ENCODE measurements around the gene KRT39. TPM values are rescaled to one million over a fixed set of nuclear protein-coding genes. Genes with fewer than 3 reads are reported as not detected.
"Not testable (repeated sequence)": the region's sequence is repeated elsewhere in the genome, so short reads cannot be mapped to it uniquely, and the experiment has no call there.

The KRT39 gene
- not detected for polyA plus RNA-seq

DNA sequence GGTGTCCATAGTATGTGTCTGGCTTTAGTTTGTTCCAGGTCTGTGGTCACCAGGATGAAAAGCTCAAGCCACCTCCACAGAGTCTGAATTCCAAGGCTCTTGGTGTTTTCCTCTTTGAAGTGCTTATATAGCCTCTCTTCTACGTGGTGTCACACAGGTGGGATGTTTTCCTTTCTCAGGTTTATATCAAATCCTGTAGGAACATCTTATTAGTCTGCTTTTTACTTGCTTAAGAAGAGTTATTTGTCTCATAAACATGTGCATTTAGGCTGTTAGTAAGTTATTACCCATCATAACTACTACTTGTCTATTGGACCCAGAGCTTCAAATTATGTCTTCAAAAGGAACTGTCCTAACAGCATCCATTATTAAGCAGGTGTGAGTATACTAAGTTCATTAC is at the start of gene KRT39:
Gene KRT39 (minus strand): TSS at position 101 of the 400 bp plus-strand sequence. CDS start 92 bp downstream, at position 9.
- Mint-ChIP-seq H3K27ac (no peak within 1 kb of the TSS), H3K4me3 (no peak within 1 kb of the TSS), H3K27me3 (ENCODE audit: low read depth in 3 of 3) (peaks cover 4 to 15% (median 4%) of the 10 kb centered on the region in 3 donors), H3K9me3 (peaks cover 0 to 2% (median 0%) of the 10 kb centered on the region in 6 donors), H3K36me3 (no peaks in the 10 kb centered on the region), H3K4me1 (no peaks in the 10 kb centered on the region)
- DNase-seq = no peak

DNA sequence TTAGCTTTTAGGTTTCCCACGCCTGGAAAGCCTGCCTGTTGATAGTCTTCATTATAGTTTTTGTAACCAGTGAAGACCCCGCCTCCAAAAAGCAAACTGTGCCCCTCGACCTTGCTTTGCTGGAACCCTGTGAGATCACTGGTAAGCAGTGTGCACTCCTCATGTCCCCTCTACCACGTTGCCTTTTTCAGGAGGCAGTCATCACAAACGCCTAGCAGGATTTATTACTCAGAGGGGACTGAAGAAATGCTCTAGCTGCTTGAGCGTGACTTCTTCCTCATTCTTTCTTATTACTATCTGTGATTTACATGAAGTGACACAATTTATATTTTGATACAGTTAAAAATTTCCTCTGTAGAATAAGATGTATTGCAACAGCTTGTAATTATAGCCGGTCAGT is 48.7 kb upstream of the KRT39 start:
- H3K4me1 Mint-ChIP-seq = no peaks in the 10 kb centered on the region
- H3K4me3 Mint-ChIP-seq = no peak overlapping the region
- H3K9me3 Mint-ChIP-seq = no peaks in the 10 kb centered on the region
- H3K27me3 Mint-ChIP-seq (ENCODE audit: low read depth in 3 of 3) = peaks cover 0 to 13% (median 1%) of the 10 kb centered on the region in 3 donors
- H3K27ac Mint-ChIP-seq = no peak overlapping the region
- no peaks in the 10 kb centered on the region for H3K36me3 Mint-ChIP-seq
- no peak for DNase-seq

DNA sequence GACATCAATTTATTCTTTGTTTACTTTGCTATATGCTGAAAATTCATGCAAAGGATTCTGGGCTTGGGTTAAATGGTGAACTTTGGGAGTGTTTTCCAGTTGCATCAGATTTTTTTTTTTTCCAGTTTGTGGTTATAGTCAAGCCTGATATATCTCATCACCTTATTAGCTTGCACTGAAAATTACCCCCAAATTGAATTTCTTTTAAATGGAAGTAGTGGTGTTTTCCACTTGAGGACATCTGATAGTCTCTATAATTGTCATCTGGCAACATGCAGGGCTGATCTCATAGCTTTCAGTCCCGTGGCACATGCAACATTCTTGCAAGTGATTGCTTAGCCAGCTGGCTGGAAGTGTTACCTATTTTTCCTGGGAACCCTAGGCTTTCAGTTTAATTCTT is 46.9 kb upstream of the KRT39 start:
- Mint-ChIP-seq H3K27ac (no peak overlapping the region), H3K27me3 (ENCODE audit: low read depth in 3 of 3) (peaks cover 0 to 13% (median 1%) of the 10 kb centered on the region in 3 donors), H3K36me3 (no peaks in the 10 kb centered on the region), H3K4me1 (no peaks in the 10 kb centered on the region), H3K4me3 (no peak overlapping the region), H3K9me3 (no peaks in the 10 kb centered on the region)
- DNase-seq = no peak

DNA sequence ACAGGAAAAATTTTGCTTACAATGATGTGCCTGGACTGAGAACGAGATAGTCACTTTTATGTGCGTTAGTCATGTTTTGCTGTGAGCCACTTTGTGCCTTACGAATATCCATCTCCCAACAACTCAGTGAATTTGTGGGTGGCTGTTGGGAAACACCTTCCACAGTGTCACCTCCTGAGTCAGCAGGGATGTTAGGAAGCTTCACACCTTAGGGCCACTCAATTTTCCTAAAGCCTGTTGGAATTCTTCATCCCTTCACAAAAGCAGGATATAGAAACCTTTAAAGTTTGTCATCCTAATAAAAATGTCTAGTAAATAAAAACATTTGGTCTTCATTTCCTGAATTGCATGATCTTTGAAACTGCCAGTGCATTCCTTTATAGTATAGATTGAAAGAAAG is 46.4 kb upstream of the KRT39 start:
- Mint-ChIP-seq H3K9me3 (no peaks in the 10 kb centered on the region), H3K36me3 (no peaks in the 10 kb centered on the region), H3K27ac (no peak overlapping the region), H3K27me3 (ENCODE audit: low read depth in 3 of 3) (peaks cover 0 to 13% (median 1%) of the 10 kb centered on the region in 3 donors), H3K4me3 (no peak overlapping the region), H3K4me1 (no peaks in the 10 kb centered on the region)
- DNase-seq = no peak

DNA sequence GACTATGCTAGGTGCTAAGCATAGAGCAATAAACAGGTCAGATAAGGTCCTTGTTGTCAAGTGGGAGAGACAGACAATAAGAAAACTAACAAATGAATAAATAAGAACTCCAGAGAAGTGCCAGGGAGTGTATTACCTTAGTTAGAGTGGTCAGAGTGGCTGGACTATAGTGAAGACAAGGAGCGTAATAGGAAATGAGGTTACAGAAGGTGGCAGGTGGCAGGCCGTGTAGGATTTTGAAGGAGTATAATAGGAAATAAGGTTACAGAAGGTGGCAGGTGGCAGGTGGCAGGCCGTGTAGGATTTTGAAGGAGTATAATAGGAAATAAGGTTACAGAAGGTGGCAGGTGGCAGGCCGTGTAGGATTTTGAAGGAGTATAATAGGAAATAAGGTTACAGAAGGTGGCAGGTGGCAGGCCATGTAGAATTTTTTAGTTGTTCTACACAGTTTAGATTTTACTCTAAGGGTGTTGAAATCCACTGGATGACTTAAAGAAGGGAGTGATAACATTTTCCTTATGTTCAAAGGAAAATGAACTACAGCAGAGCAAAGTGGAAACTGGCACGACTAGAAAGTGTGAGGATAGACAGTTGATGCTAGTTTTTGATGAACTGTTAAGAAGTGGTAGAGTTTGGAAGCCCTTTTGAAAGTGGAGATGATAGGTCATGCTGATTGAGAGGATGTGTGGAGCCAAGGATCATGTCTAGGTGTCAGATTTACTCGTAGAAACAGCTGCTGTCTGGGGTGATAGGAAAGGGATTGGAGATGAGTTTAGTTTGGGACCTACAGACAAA is 45.8 kb upstream of the KRT39 start:
- Mint-ChIP-seq H3K9me3 (no peaks in the 10 kb centered on the region), H3K4me1 (no peaks in the 10 kb centered on the region), H3K27ac (no peak overlapping the region), H3K27me3 (ENCODE audit: low read depth in 3 of 3) (peaks cover 0 to 13% (median 1%) of the 10 kb centered on the region in 3 donors), H3K36me3 (no peaks in the 10 kb centered on the region), H3K4me3 (no peak overlapping the region)
- DNase-seq = no peak

DNA sequence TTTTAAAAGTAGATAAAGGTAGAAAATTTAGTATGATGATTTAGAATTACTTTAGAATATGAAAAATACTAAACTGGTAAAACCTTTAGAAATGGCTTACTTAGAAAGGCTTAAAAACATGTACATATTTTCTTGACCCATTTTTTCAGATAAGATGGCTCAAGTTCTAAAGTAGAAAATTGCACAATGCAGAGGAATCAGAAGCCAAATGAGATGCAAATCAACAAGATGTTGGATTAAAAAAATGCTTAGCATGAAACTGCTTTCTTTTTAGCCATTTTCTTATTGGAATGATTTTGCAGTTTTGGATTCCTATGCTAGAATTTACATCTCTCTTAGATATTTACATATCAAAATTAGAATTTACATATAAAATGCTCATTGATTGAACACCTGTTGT is 43.7 kb upstream of the KRT39 start:
- no peak for DNase-seq
- Mint-ChIP-seq H3K36me3 (no peaks in the 10 kb centered on the region), H3K27me3 (ENCODE audit: low read depth in 3 of 3) (peaks cover 0 to 7% (median 2%) of the 10 kb centered on the region in 3 donors), H3K4me3 (no peak overlapping the region), H3K27ac (no peak overlapping the region), H3K9me3 (no peaks in the 10 kb centered on the region), H3K4me1 (no peaks in the 10 kb centered on the region)

DNA sequence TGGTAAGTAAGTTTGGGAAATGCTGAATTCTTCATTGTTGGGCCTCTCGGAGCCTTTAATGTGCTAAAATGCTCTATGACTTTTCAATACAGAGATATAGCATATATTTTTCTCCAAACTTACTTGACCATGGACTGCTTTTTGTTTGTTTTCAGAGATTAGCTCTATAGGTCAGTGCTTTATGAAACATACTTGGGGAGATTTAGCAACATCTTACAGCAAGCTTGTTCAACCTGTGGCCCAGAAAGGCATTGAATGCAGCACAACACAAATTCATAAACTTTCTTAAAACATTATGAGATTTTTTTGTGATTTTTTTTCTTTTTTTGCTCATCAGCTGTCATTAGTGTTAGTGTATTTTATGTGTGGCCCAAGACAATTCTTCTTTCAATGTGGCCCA is 43.2 kb upstream of the KRT39 start:
- peaks cover 0 to 5% (median 2%) of the 10 kb centered on the region in 3 donors for H3K27me3 Mint-ChIP-seq (ENCODE audit: low read depth in 3 of 3)
- H3K36me3 Mint-ChIP-seq = no peaks in the 10 kb centered on the region
- H3K4me3 Mint-ChIP-seq = no peak overlapping the region
- no peak for DNase-seq
- no peak overlapping the region for H3K27ac Mint-ChIP-seq
- no peaks in the 10 kb centered on the region for H3K9me3 Mint-ChIP-seq
- no peaks in the 10 kb centered on the region for H3K4me1 Mint-ChIP-seq

DNA sequence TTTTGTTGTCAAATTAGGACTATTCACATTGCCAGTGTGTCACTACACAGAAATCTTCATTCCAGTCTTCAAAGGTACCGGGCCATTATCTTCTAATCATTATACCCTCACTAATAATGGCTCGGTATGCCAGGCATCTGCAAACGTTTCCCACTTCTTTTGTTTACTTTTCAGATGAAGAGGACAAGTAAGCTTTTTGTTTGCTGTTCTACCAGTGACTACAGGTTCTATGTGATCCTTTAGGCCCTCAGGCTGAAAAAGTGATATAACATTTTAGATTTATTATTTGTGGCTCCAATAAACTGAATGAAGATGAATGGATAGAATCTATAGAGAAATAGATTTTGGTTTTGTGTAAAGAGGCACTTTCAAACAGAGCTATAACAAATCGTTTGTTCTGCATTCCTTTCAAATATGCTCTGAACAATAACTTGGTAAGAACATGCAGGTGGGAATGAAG is 42.6 kb upstream of the KRT39 start:
- Mint-ChIP-seq H3K4me1 (no peaks in the 10 kb centered on the region), H3K36me3 (no peaks in the 10 kb centered on the region), H3K27me3 (ENCODE audit: low read depth in 3 of 3) (peaks cover 0 to 2% (median 2%) of the 10 kb centered on the region in 3 donors), H3K9me3 (peaks cover 0 to 2% (median 0%) of the 10 kb centered on the region in 6 donors), H3K4me3 (no peak overlapping the region), H3K27ac (no peak overlapping the region)
- no peak for DNase-seq

DNA sequence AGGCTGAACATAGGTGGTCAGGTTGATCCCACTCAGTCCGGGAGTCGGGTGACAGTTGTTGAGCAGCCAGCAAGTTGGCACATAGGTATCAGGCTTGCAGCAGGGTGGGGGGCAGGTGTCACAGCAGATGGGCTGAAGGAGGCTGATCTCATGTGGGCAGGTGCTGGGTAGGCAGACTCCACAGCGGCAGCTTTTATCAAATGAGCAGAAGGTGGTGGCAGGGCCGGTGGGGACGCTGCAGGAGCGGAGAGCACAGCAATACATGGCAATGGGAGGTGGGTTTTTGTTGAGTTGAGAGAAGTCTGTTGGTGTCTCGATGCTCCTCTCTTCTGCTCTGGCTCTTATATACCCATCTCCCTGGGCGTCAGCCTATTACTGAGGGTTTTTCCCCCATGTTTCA is 42.1 kb upstream of the KRT39 start, which contains the start of gene KRTAP3-1:
Gene KRTAP3-1 (minus strand): TSS at position 318 of the 400 bp plus-strand sequence. CDS start 54 bp downstream, at position 264.
- peaks cover 0 to 4% (median 2%) of the 10 kb centered on the region in 3 donors for H3K27me3 Mint-ChIP-seq (ENCODE audit: low read depth in 3 of 3)
- H3K9me3 Mint-ChIP-seq = peaks cover 0 to 2% (median 0%) of the 10 kb centered on the region in 6 donors
- H3K4me3 Mint-ChIP-seq = no peak within 1 kb of the TSS
- no peak for DNase-seq
- no peak within 1 kb of the TSS for H3K27ac Mint-ChIP-seq
- H3K4me1 Mint-ChIP-seq = no peaks in the 10 kb centered on the region
- H3K36me3 Mint-ChIP-seq = no peaks in the 10 kb centered on the region

DNA sequence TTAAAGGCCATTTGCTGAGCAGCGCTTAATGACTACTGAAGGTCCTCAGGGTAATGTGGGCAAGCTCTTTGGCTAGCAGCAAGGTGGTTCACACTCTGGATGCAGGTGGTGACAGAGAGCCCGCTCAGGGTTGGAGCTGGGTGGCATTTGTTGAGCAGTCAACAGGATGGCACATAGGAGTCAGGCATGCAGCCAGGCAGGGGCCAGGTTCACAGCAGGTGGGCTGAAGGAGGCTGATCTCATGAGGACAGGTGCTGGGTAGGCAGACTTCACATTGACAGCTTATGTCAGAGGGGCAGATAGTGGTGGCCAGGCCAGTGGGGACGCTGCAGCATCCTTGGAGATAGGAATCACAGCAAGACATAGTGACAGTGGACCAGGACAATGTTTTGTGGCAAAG is 37.6 kb upstream of the KRT39 start:
- no peak overlapping the region for H3K4me3 Mint-ChIP-seq
- H3K27ac Mint-ChIP-seq = no peak overlapping the region
- DNase-seq = no peak
- H3K27me3 Mint-ChIP-seq (ENCODE audit: low read depth in 3 of 3) = peaks cover 2 to 15% (median 3%) of the 10 kb centered on the region in 3 donors
- no peaks in the 10 kb centered on the region for H3K36me3 Mint-ChIP-seq
- no peaks in the 10 kb centered on the region for H3K4me1 Mint-ChIP-seq
- peaks cover 0 to 2% (median 0%) of the 10 kb centered on the region in 6 donors for H3K9me3 Mint-ChIP-seq

DNA sequence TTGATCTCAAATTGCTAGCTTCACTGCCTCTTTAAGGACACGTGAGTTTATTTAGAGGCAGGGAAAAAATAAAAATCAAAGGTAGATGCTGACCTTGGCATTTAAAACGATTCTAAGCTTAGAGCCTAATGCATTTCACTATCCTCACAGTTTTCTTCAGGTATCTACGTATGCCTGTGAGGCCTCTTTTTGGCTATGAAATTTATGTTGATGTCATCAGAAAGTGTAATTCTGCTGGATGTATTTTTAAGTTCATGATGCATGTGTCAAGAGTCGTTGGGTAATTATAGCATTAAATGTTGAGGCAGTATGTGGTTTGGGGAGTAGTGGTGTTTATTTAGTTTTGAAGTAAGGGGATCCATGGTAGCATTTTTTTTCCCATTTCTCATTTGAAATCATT is 37.2 kb upstream of the KRT39 start:
- DNase-seq = no peak
- Mint-ChIP-seq H3K4me3 (no peak overlapping the region), H3K9me3 (peaks cover 0 to 5% (median 0%) of the 10 kb centered on the region in 6 donors), H3K27ac (no peak overlapping the region), H3K36me3 (no peaks in the 10 kb centered on the region), H3K27me3 (ENCODE audit: low read depth in 3 of 3) (peaks cover 2 to 17% (median 3%) of the 10 kb centered on the region in 3 donors), H3K4me1 (no peaks in the 10 kb centered on the region)

DNA sequence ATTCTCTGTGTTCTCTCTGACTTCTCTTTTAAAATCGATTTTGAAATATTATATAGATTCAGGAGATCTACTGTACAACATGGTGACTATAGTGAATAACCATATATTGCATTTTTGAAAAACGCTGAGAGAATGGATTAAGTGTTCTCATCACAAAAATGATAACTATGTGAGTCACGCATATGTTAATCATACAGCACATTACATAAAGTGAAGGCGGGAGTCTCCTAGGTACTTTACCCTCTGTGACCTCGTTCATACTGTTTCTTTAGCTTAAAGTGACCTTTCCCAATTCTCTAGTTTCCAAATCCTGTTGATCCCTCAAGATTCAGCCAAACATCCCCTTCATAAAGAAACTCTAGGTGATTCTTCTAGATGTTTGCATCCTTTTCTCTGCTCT is 36.1 kb upstream of the KRT39 start:
- no peak overlapping the region for H3K4me3 Mint-ChIP-seq
- H3K36me3 Mint-ChIP-seq = no peaks in the 10 kb centered on the region
- no peak for DNase-seq
- no peak overlapping the region for H3K27ac Mint-ChIP-seq
- H3K9me3 Mint-ChIP-seq = peaks cover 0 to 8% (median 0%) of the 10 kb centered on the region in 6 donors
- H3K4me1 Mint-ChIP-seq = no peaks in the 10 kb centered on the region
- H3K27me3 Mint-ChIP-seq (ENCODE audit: low read depth in 3 of 3) = peaks cover 2 to 20% (median 5%) of the 10 kb centered on the region in 3 donors

DNA sequence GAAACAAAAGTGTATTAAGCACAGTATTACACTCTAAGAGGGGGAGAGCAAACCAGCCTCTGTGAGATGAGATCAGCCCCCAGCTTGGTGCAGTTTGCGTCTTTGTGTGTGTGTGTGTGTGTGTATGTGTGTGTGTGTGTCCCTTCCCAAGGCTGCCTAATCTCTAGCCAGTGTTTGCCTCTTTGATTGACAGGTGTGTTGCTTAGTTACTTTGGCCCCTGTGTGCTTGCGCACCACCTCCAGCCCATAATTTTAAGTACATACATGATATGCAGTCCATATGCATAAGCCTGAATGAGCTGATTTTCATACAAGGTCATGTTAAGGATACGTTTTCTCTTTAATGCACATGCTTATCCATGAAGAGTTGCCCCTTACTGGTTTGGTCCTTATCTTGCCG is 35.0 kb upstream of the KRT39 start:
- DNase-seq = no peak
- Mint-ChIP-seq H3K27ac (no peak overlapping the region), H3K27me3 (ENCODE audit: low read depth in 3 of 3) (peaks cover 2 to 22% (median 8%) of the 10 kb centered on the region in 3 donors), H3K4me3 (no peak overlapping the region), H3K4me1 (no peaks in the 10 kb centered on the region), H3K9me3 (peaks cover 0 to 8% (median 0%) of the 10 kb centered on the region in 6 donors), H3K36me3 (no peaks in the 10 kb centered on the region)

DNA sequence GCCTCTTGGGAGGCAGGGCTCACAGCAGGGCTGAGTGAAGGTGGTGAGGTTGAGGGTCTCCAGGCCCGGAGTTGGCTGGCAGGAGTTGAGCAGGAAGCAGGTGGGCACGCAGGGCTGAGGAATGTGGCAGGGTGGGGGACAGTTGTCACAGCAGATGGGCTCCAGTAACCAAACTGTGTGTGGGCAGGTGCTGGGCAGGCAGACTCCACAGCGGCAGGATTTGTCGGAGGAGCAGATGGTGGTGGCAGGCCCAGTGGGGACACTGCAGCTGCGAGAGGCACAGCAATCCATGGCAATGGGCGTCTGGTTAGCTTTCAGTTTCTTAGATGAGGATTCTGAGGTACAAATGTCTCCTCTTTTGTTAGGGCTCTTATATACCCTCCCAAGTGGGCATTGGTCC is 32.8 kb upstream of the KRT39 start, which contains the start of gene KRTAP3-2:
Gene KRTAP3-2 (minus strand): TSS at position 344 of the 400 bp plus-strand sequence. CDS start 53 bp downstream, at position 291.
- not testable (repeated sequence) for H3K27ac Mint-ChIP-seq, DNase-seq, H3K4me1 Mint-ChIP-seq, H3K9me3 Mint-ChIP-seq, H3K36me3 Mint-ChIP-seq, H3K4me3 Mint-ChIP-seq
- H3K27me3 Mint-ChIP-seq (ENCODE audit: low read depth in 3 of 3) = peaks cover 8 to 28% (median 8%) of the 10 kb centered on the region in 3 donors

Measured in immature natural killer cell (primary cell).